ENCODE data around the gene ZWILCH.
A peak's percentile ranks its signal among the peaks of the same experiment; 100 is the strongest.
"Not testable (repeated sequence)": the region's sequence is repeated elsewhere in the genome, so short reads cannot be mapped to it uniquely, and the experiment has no call there.

Gene ZWILCH

GRCh38 chr15:66504563-66505429 is at the start of gene ZWILCH, which contains the start of gene RPL4:
Gene ZWILCH (plus strand): TSS chr15:66505326. CDS start chr15:66505339, 13 bp downstream.
Gene RPL4 (minus strand): TSS chr15:66504855. CDS start chr15:66504790, 65 bp downstream.
- DNase-seq (ENCODE audit: low read depth) = peak; percentile 69

- DNase-seq (ENCODE audit: low read depth) = no peak
Measured at GRCh38 chr15:66456211-66456610, 48.9 kb upstream of the ZWILCH start.

GRCh38 chr15:66459818-66460615 is 45.1 kb upstream of the ZWILCH start:
- no peak for DNase-seq (ENCODE audit: low read depth)

GRCh38 chr15:66461294-66461693 is 43.8 kb upstream of the ZWILCH start:
- not testable (repeated sequence) for DNase-seq (ENCODE audit: low read depth)

- DNase-seq (ENCODE audit: low read depth) = no peak
Measured at GRCh38 chr15:66461917-66462316, 43.2 kb upstream of the ZWILCH start.

GRCh38 chr15:66462627-66463026 is 42.5 kb upstream of the ZWILCH start:
- DNase-seq (ENCODE audit: low read depth) = no peak

- DNase-seq (ENCODE audit: low read depth) = not testable (repeated sequence)
Measured at GRCh38 chr15:66465294-66465693, 39.8 kb upstream of the ZWILCH start.

- not testable (repeated sequence) for DNase-seq (ENCODE audit: low read depth)
Measured at GRCh38 chr15:66467162-66468040, 37.7 kb upstream of the ZWILCH start.

- DNase-seq (ENCODE audit: low read depth) = not testable (repeated sequence)
Measured at GRCh38 chr15:66470825-66471224, 34.3 kb upstream of the ZWILCH start.

GRCh38 chr15:66472176-66472999 is 32.7 kb upstream of the ZWILCH start:
- DNase-seq (ENCODE audit: low read depth) = peak; percentile 6

- DNase-seq (ENCODE audit: low read depth) = no peak
Measured at GRCh38 chr15:66474135-66474534, 31.0 kb upstream of the ZWILCH start.

- no peak for DNase-seq (ENCODE audit: low read depth)
Measured at GRCh38 chr15:66474963-66475362, 30.2 kb upstream of the ZWILCH start.

GRCh38 chr15:66476535-66476934 is 28.6 kb upstream of the ZWILCH start:
- DNase-seq (ENCODE audit: low read depth) = no peak

GRCh38 chr15:66477011-66477410 is 28.1 kb upstream of the ZWILCH start:
- DNase-seq (ENCODE audit: low read depth) = no peak

- no peak for DNase-seq (ENCODE audit: low read depth)
Measured at GRCh38 chr15:66480267-66480666, 24.9 kb upstream of the ZWILCH start.

- no peak for DNase-seq (ENCODE audit: low read depth)
Measured at GRCh38 chr15:66481107-66481856, 23.8 kb upstream of the ZWILCH start.

- DNase-seq (ENCODE audit: low read depth) = no peak
Measured at GRCh38 chr15:66482539-66482938, 22.6 kb upstream of the ZWILCH start.

- no peak for DNase-seq (ENCODE audit: low read depth)
Measured at GRCh38 chr15:66483131-66483566, 22.0 kb upstream of the ZWILCH start.

- no peak for DNase-seq (ENCODE audit: low read depth)
Measured at GRCh38 chr15:66484539-66485112, 20.5 kb upstream of the ZWILCH start.

- DNase-seq (ENCODE audit: low read depth) = no peak
Measured at GRCh38 chr15:66486887-66487286, 18.2 kb upstream of the ZWILCH start.
